Transverse colon (tissue), 4 donors: ENCODE data around the gene RALGPS1. TPM values are rescaled to one million over a fixed set of nuclear protein-coding genes. Genes with fewer than 3 reads are reported as not detected.

Source experiments
- DNase-seq: peaks from one replicate; pipeline ENCODE4 v3.0.0-alpha.2; 2019
- H3K27ac ChIP-seq, 4 donors: fragments of 200-600 bp; sonication (generic); 2 replicates each; pipeline ENCODE4 v1.5.1; 2016 to 2018; ENCODE audit warnings: inconsistent platforms in 4 of 4
- H3K27me3 ChIP-seq: fragments of 200-600 bp; sonication (generic); 2 replicates; pipeline ENCODE4 v1.5.1; 2017; ENCODE audit warnings: inconsistent platforms
- H3K36me3 ChIP-seq, 4 donors: fragments of 200-600 bp; sonication (generic); 2 replicates each; pipeline ENCODE4 v1.5.1; 2017 to 2019; ENCODE audit warnings: inconsistent platforms in 4 of 4
- H3K4me1 ChIP-seq, 4 donors: fragments of 200-600 bp; sonication (generic); 2 replicates each; pipeline ENCODE4 v1.5.1; 2017 to 2020; ENCODE audit warnings: inconsistent platforms in 4 of 4
- H3K4me3 ChIP-seq, 4 donors: fragments of 200-600 bp; sonication (generic); 1 replicate in 1 of 4; 2 replicates in 3 of 4; pipeline versions ENCODE4 v1.5.1 to v1.6.1; 2017 to 2019; ENCODE audit warnings: inconsistent platforms in 4 of 4
- H3K9me3 ChIP-seq, 2 donors: fragments of 200-600 bp; sonication (generic); 2 replicates each; pipeline ENCODE4 v1.5.1; 2017 to 2019; ENCODE audit warnings: inconsistent platforms in 2 of 2
- CTCF ChIP-seq, 5 experiments: fragments of 200-600 bp in 3 of 5; fragments of 450-650 bp in 2 of 5; sonication (generic) in 3 of 5; IDR thresholded peaks; 1 replicate in 2 of 5; 2 replicates in 3 of 5; pipeline ENCODE4 v1.5.1; 2016 to 2017; ENCODE audit warnings: antibody characterized with exemption in 5 of 5, inconsistent platforms in 3 of 5, mild to moderate bottlenecking in 2 of 5, moderate library complexity in 1 of 5
- EP300 ChIP-seq: sonication (generic); formaldehyde crosslinking; IDR thresholded peaks from one replicate; pipeline ENCODE4 v1.6.1; 2017; ENCODE audit warnings: antibody characterized with exemption, low read depth
- POLR2A ChIP-seq: fragments of 450-650 bp; IDR thresholded peaks from one replicate; pipeline ENCODE4 v1.6.1; 2016; ENCODE audit warnings: antibody characterized with exemption, mild to moderate bottlenecking, moderate library complexity
- POLR2AphosphoS5 ChIP-seq, 3 donors: sonication (generic); formaldehyde crosslinking; IDR thresholded peaks; one replicate each; pipeline ENCODE4 v1.6.1; 2016; ENCODE audit warnings: antibody characterized with exemption in 3 of 3
- WGBS, 2 donors: methylation state at CpG; one replicate each; pipeline ENCODE4 v1.1.5; 2018; ENCODE audit warnings: low coverage in 1 of 2; 5-methylcytosine and 5-hydroxymethylcytosine counted together
- in situ Hi-C, 4 donors: fragments of 200-750 bp; cut with MboI; loops; one replicate each; pipeline versions ENCODE4 v1.15.0 to v1.15.1; 2017; ENCODE audit warnings: low sequenced_read_pairs in 3 of 4, low pct_ligation_motif_present in 1 of 4, low pct_unique_long_range_greater_than_20kb in 1 of 4
- intact Hi-C: fragments of 100-400 bp; cut with DNase I; formaldehyde crosslinking; loops from one replicate; pipeline ENCODE4 v1.15.1; 2023; ENCODE audit warnings: low total_unique reads
- total RNA-seq, 4 donors: library from RNA; depleted of rRNA; stranded (reverse); fragments of >200 nt; gene quantifications; one replicate each; pipeline ENCODE4 v1.1.0, GENCODE V29; 2016

RALGPS1 gene
- total RNA-seq, 4 donors from 2014 or later, result 46.0 to 119 (median 87.6) TPM

- Histone ChIP-seq H3K36me3 (no peaks in the 10 kb centered on the region), H3K27ac (no peak overlapping the region), H3K27me3 (no peaks in the 10 kb centered on the region), H3K4me3 (no peak overlapping the region), H3K4me1 (peaks cover 0 to 21% (median 4%) of the 10 kb centered on the region in 4 donors), H3K9me3 (no peaks in the 10 kb centered on the region)
- intact Hi-C loops (no loop called here), in situ Hi-C loops (no loop called here)
- no peak for DNase-seq
- TF ChIP-seq EP300 (no peak), POLR2AphosphoS5 (IDR thresholded peaks at IDR 0.05) (no peak), POLR2A (no peak), CTCF (IDR thresholded peaks at IDR 0.05) (no peak)
- 83 to 88% methylated on average over 4 to 7 of the region's 7 CpGs for WGBS, 2 donors
Observed at GRCh38 chr9:127058011-127058644, 143.5 kb downstream of the RALGPS1 start.

- Histone ChIP-seq H3K4me3 (no peak overlapping the region), H3K36me3 (no peaks in the 10 kb centered on the region), H3K27me3 (no peaks in the 10 kb centered on the region), H3K27ac (no peak overlapping the region), H3K4me1 (peaks cover 0 to 16% (median under 1%) of the 10 kb centered on the region in 4 donors), H3K9me3 (no peaks in the 10 kb centered on the region)
- intact Hi-C loops, result no loop called here
- WGBS, 2 donors, result 88 to 89% methylated on average over 4 of the region's 4 CpGs
- TF ChIP-seq POLR2AphosphoS5 (IDR thresholded peaks at IDR 0.05), result no peak
- TF ChIP-seq POLR2A, result no peak
- no peak for TF ChIP-seq EP300
- no peak for TF ChIP-seq CTCF (IDR thresholded peaks at IDR 0.05)
- DNase-seq, result no peak
- in situ Hi-C loops, result no loop called here
Observed at GRCh38 chr9:127058645-127059021, 144.1 kb downstream of the RALGPS1 start.

- intact Hi-C loops (no loop called here), in situ Hi-C loops (no loop called here)
- Histone ChIP-seq H3K4me1 (peaks cover 0 to 12% (median 0%) of the 10 kb centered on the region in 4 donors), H3K27ac (no peak overlapping the region), H3K9me3 (no peaks in the 10 kb centered on the region), H3K4me3 (no peak overlapping the region), H3K27me3 (no peaks in the 10 kb centered on the region), H3K36me3 (no peaks in the 10 kb centered on the region)
- no peak for TF ChIP-seq CTCF (IDR thresholded peaks at IDR 0.05)
- no peak for TF ChIP-seq POLR2AphosphoS5 (IDR thresholded peaks at IDR 0.05)
- no peak for TF ChIP-seq EP300
- TF ChIP-seq POLR2A, result no peak
- 71 to 93% methylated on average over 1 to 2 of the region's 2 CpGs for WGBS, 2 donors
- DNase-seq, result no peak
Observed at GRCh38 chr9:127059030-127059429, 144.4 kb downstream of the RALGPS1 start.

- 66% methylated on average over 4 of the region's 4 CpGs; no CpG with 5 or more reads in 1 of the 2 donors for WGBS, 2 donors
- intact Hi-C loops, result no loop called here
Observed at GRCh38 chr9:127059765-127060361, 145.3 kb downstream of the RALGPS1 start.

More at GRCh38 chr9:127059765-127060361, 145.3 kb downstream of the RALGPS1 start:
- in situ Hi-C loops, result no loop called here
- DNase-seq, result no peak
- TF ChIP-seq EP300 (no peak), CTCF (IDR thresholded peaks at IDR 0.05) (no peak), POLR2A (no peak), POLR2AphosphoS5 (IDR thresholded peaks at IDR 0.05) (no peak)
- no peaks in the 10 kb centered on the region for H3K36me3 ChIP-seq
- no peaks in the 10 kb centered on the region for H3K9me3 ChIP-seq
- H3K4me1 ChIP-seq, result peaks cover 0 to 11% (median 0%) of the 10 kb centered on the region in 4 donors
- H3K27ac ChIP-seq, result peak overlapping the region in 1 of 4 donors; percentile 13
- H3K27me3 ChIP-seq, result no peaks in the 10 kb centered on the region
- H3K4me3 ChIP-seq, result no peak overlapping the region
